Kidney (tissue), 14 donors: Measurements from ENCODE around the gene ZNF665. TPM values are rescaled to one million over a fixed set of nuclear protein-coding genes. Genes with fewer than 3 reads are reported as not detected.

ENCODE experiments used
- DNase-seq, 5 donors: peaks; one replicate each; pipeline ENCODE4 v3.0.0-alpha.2; 2013 to 2020
- FAIRE-seq: peaks from 2 replicates; lab custom pipeline; 2012; peaks lifted over from hg19 to GRCh38; lab: Jason Lieb, UNC
- H3K27ac ChIP-seq, 2 donors: one replicate each; pipeline ENCODE4 v1.7.0; 2013; ENCODE audit warnings: low read depth in 2 of 2, low read length in 2 of 2, inconsistent platforms in 1 of 2
- H3K27me3 ChIP-seq: one replicate; pipeline ENCODE4 v1.7.1; 2013; ENCODE audit warnings: low read length, inconsistent platforms; ENCODE audit not compliant: control insufficient read depth, insufficient read depth
- H3K36me3 ChIP-seq, 3 donors: one replicate each; pipeline versions ENCODE4 v1.7.0 to v1.7.1; 2013; ENCODE audit warnings: low read length in 3 of 3, control low read depth in 1 of 3, inconsistent platforms in 1 of 3; ENCODE audit not compliant: insufficient read depth in 3 of 3, control insufficient read depth in 2 of 3
- H3K4me1 ChIP-seq, 3 donors: one replicate each; pipeline versions ENCODE4 v1.7.0 to v1.7.1; 2013; ENCODE audit warnings: low read length in 3 of 3, inconsistent platforms in 1 of 3, low read depth in 1 of 3; ENCODE audit not compliant: control insufficient read depth in 2 of 3, insufficient read depth in 2 of 3
- H3K4me3 ChIP-seq, 3 donors: one replicate each; pipeline versions ENCODE4 v1.7.0 to v1.8.1; 2013; ENCODE audit warnings: low read length in 3 of 3, control low read depth in 1 of 3, inconsistent platforms in 1 of 3
- H3K9ac ChIP-seq, 3 donors: one replicate each; pipeline versions ENCODE4 v1.7.0 to v1.7.1; 2013; ENCODE audit warnings: low read length in 3 of 3, control low read depth in 1 of 3, inconsistent platforms in 1 of 3
- H3K9me3 ChIP-seq, 3 donors: one replicate each; pipeline versions ENCODE4 v1.7.0 to v1.7.1; 2013; ENCODE audit warnings: low read length in 3 of 3, control low read depth in 1 of 3, inconsistent platforms in 1 of 3; ENCODE audit not compliant: control insufficient read depth in 2 of 3, insufficient read depth in 1 of 3
- CTCF ChIP-seq: IDR thresholded peaks from 3 replicates; pipeline ENCODE4 v1.5.1; 2012; ENCODE audit warnings: mild to moderate bottlenecking, moderate library complexity, borderline replicate concordance; ENCODE audit not compliant: insufficient read depth; ENCODE audit errors: extremely low read depth
- intact Hi-C: fragments of 100-400 bp; cut with DNase I; formaldehyde crosslinking; loops from one replicate; pipeline ENCODE4 v1.11.1; 2022
- polyA plus RNA-seq: library from polyadenylated mRNA; stranded (reverse); fragments of 350-450 nt; fragmentation: Illumina TruSeq; extraction: RNeasy Lipid Tissue Mini Kit (QIAGEN cat#74804); gene quantifications from one replicate; pipeline ENCODE4 v1.2.3, GENCODE V29; 2014; ENCODE audit warnings: low read depth, low replicate concordance; ENCODE audit not compliant: insufficient read depth
- total RNA-seq: library from RNA; stranded (reverse); fragmentation: NEBNext Ultra II Directional; extraction: Animal tissue kit (Norgen Biotek cat#: 25700); gene quantifications from one replicate; pipeline ENCODE4 v1.2.1, GENCODE V29; 2021
- donor health status: control.
- donor health status: control.
- donor health status: control.
- donor health status: control.
- donor health status: control.
- donor health status: DM: yes; HTN: yes; CAD: no.
- donor health status: Normal renal cell carcinoma (clear cell type).

The ZNF665 gene
- total and polyA plus RNA-seq, 2 donors from 2014 or later, result 2.2 to 5.4 TPM

GRCh38 chr19:53123400-53123799 lies 69.8 kb downstream of the ZNF665 start:
- FAIRE-seq, result no peak
- H3K4me1 ChIP-seq, result no peaks in the 10 kb centered on the region
- no peak overlapping the region for H3K9ac ChIP-seq
- no peak for DNase-seq
- no peak overlapping the region for H3K4me3 ChIP-seq
- no peaks in the 10 kb centered on the region for H3K9me3 ChIP-seq
- H3K27me3 ChIP-seq, result no peaks in the 10 kb centered on the region
- intact Hi-C loops, result no loop called here
- H3K36me3 ChIP-seq, result no peaks in the 10 kb centered on the region
- TF ChIP-seq CTCF, result no peak
- no peak overlapping the region for H3K27ac ChIP-seq

Other genes starting within 250 kb of the ZNF665 start
- gene ZNF816, start 230.5 kb downstream of the ZNF665 start, total RNA-seq, result 16.6 TPM
- 4.4 TPM for gene ZNF816, start 230.5 kb downstream of the ZNF665 start, polyA plus RNA-seq
- not detected for gene ERVV-1, start 179.4 kb downstream of the ZNF665 start, total RNA-seq
- not detected for gene ERVV-1, start 179.4 kb downstream of the ZNF665 start, polyA plus RNA-seq
- gene ERVV-2, start 148.6 kb downstream of the ZNF665 start, total RNA-seq, result not detected
- not detected for gene ERVV-2, start 148.6 kb downstream of the ZNF665 start, polyA plus RNA-seq
- 38.2 TPM for gene ZNF160, start 89.9 kb downstream of the ZNF665 start, total RNA-seq
- gene ZNF160, start 89.9 kb downstream of the ZNF665 start, polyA plus RNA-seq, result 9.5 TPM
- gene ZNF415, start 60.4 kb downstream of the ZNF665 start, total RNA-seq, result 12.0 TPM
- gene ZNF415, start 60.4 kb downstream of the ZNF665 start, polyA plus RNA-seq, result 8.8 TPM
- 17.6 TPM for gene ZNF347, start 34.3 kb downstream of the ZNF665 start, total RNA-seq
- gene ZNF347, start 34.3 kb downstream of the ZNF665 start, polyA plus RNA-seq, result 2.3 TPM
- 24.3 TPM for gene ZNF677, start 61.5 kb upstream of the ZNF665 start, total RNA-seq
- 6.5 TPM for gene ZNF677, start 61.5 kb upstream of the ZNF665 start, polyA plus RNA-seq
- not detected for gene VN1R2, start 64.9 kb upstream of the ZNF665 start, total RNA-seq
- not detected for gene VN1R2, start 64.9 kb upstream of the ZNF665 start, polyA plus RNA-seq
- gene VN1R4, start 74.4 kb upstream of the ZNF665 start, total RNA-seq, result not detected
- not detected for gene VN1R4, start 74.4 kb upstream of the ZNF665 start, polyA plus RNA-seq
- 9.2 TPM for gene ZNF845, start 140.4 kb upstream of the ZNF665 start, total RNA-seq
- gene ZNF845, start 140.4 kb upstream of the ZNF665 start, polyA plus RNA-seq, result 1.9 TPM
- 17.2 TPM for gene ZNF525, start 172.3 kb upstream of the ZNF665 start, total RNA-seq
- gene ZNF525, start 172.3 kb upstream of the ZNF665 start, polyA plus RNA-seq, result 3.9 TPM
- gene ZNF765, start 201.8 kb upstream of the ZNF665 start, total RNA-seq, result 10.8 TPM
- 3.0 TPM for gene ZNF765, start 201.8 kb upstream of the ZNF665 start, polyA plus RNA-seq
- 10.4 TPM for gene ZNF761, start 238.6 kb upstream of the ZNF665 start, total RNA-seq
- 4.9 TPM for gene ZNF761, start 238.6 kb upstream of the ZNF665 start, polyA plus RNA-seq